Dedifferentiated amniotic fluid mesenchymal stem cell (primary cell): Measurements from ENCODE around the gene SIGLEC8.
"Not testable (repeated sequence)": the region's sequence is repeated elsewhere in the genome, so short reads cannot be mapped to it uniquely, and the experiment has no call there.

Source experiments
- DNase-seq: peaks from one replicate; pipeline ENCODE4 v3.0.0-alpha.2; 2016; ENCODE audit errors: extremely low spot score

Gene SIGLEC8

GRCh38 chr19:51458051-51458645 lies at the start of gene SIGLEC8:
TSS of gene SIGLEC8 (minus strand) at chr19:51458454. CDS start at chr19:51458387, 67 bp downstream.
- DNase-seq = no peak

GRCh38 chr19:51507640-51508058 lies 49.4 kb upstream of the SIGLEC8 start:
- no peak for DNase-seq

GRCh38 chr19:51507192-51507591 lies 48.9 kb upstream of the SIGLEC8 start:
- no peak for DNase-seq

GRCh38 chr19:51505904-51506303 lies 47.6 kb upstream of the SIGLEC8 start:
- no peak for DNase-seq

GRCh38 chr19:51503896-51504295 lies 45.6 kb upstream of the SIGLEC8 start:
- no peak for DNase-seq

- no peak for DNase-seq
Measured at GRCh38 chr19:51503286-51503817, 45.1 kb upstream of the SIGLEC8 start.

- DNase-seq = no peak
Measured at GRCh38 chr19:51501594-51502263, 43.5 kb upstream of the SIGLEC8 start, which contains the start of gene SIGLEC12. TSS of gene SIGLEC12 (minus strand) at chr19:51501800. CDS start at chr19:51501733, 67 bp downstream.

- DNase-seq = not testable (repeated sequence)
Measured at GRCh38 chr19:51500931-51501330, 42.7 kb upstream of the SIGLEC8 start.

GRCh38 chr19:51497666-51498065 lies 39.4 kb upstream of the SIGLEC8 start:
- DNase-seq = no peak

- DNase-seq = no peak
Measured at GRCh38 chr19:51493776-51494175, 35.5 kb upstream of the SIGLEC8 start.

GRCh38 chr19:51491586-51491985 lies 33.3 kb upstream of the SIGLEC8 start:
- no peak for DNase-seq

GRCh38 chr19:51490676-51491075 lies 32.4 kb upstream of the SIGLEC8 start:
- no peak for DNase-seq

GRCh38 chr19:51489113-51489512 lies 30.9 kb upstream of the SIGLEC8 start:
- DNase-seq = no peak

GRCh38 chr19:51488491-51488890 lies 30.2 kb upstream of the SIGLEC8 start:
- DNase-seq = no peak

GRCh38 chr19:51485960-51486660 lies 27.9 kb upstream of the SIGLEC8 start:
- no peak for DNase-seq

- DNase-seq = no peak
Measured at GRCh38 chr19:51480590-51480989, 22.3 kb upstream of the SIGLEC8 start.

GRCh38 chr19:51479531-51480331 lies 21.5 kb upstream of the SIGLEC8 start:
- no peak for DNase-seq

- DNase-seq = no peak
Measured at GRCh38 chr19:51478381-51479234, 20.4 kb upstream of the SIGLEC8 start, which contains the start of gene CEACAM18. TSS of gene CEACAM18 (plus strand) at chr19:51478539.

- DNase-seq = no peak
Measured at GRCh38 chr19:51477344-51477743, 19.1 kb upstream of the SIGLEC8 start.

GRCh38 chr19:51476164-51476563 lies 17.9 kb upstream of the SIGLEC8 start:
- DNase-seq = no peak
